Type B pancreatic cell (in vitro differentiated cells): Measurements from ENCODE around the gene AK2. TPM values are rescaled to one million over a fixed set of nuclear protein-coding genes. Genes with fewer than 3 reads are reported as not detected.

Experiments used
- DNase-seq: peaks from one replicate; pipeline ENCODE4 v3.0.0; 2021; ENCODE audit warnings: mixed read lengths; ENCODE audit not compliant: unreplicated experiment; ENCODE audit errors: extremely low spot score
- H3K27ac Mint-ChIP-seq: 2 replicates; pipeline ENCODE4 v1.8.0; 2021; ENCODE audit warnings: mild to moderate bottlenecking, mixed read lengths
- H3K27me3 Mint-ChIP-seq: 2 replicates; pipeline ENCODE4 v1.8.0; 2021; ENCODE audit warnings: mixed read lengths
- H3K36me3 Mint-ChIP-seq: 2 replicates; pipeline ENCODE4 v1.8.0; 2021; ENCODE audit warnings: mixed read lengths
- H3K4me1 Mint-ChIP-seq: one replicate; pipeline ENCODE4 v1.8.0; 2021; ENCODE audit warnings: mixed read lengths; ENCODE audit not compliant: unreplicated experiment
- H3K4me3 Mint-ChIP-seq: 2 replicates; pipeline ENCODE4 v1.8.0; 2021; ENCODE audit warnings: mild to moderate bottlenecking, mixed read lengths
- H3K9me3 Mint-ChIP-seq: 2 replicates; pipeline ENCODE4 v1.8.0; 2021; ENCODE audit warnings: mixed read lengths
- total RNA-seq: library from RNA; stranded (reverse); gene quantifications from 2 replicates; pipeline ENCODE4 v1.2.1, GENCODE V29; 2021; ENCODE audit warnings: low replicate concordance
- TF ChIP-seq, protein P1 (sequence below): fragments of 200-600 bp; sonication (generic); conservative IDR thresholded peaks from 2 replicates; pipeline ENCODE4 v1.5.0; 2021; ENCODE audit warnings: antibody characterized with exemption, mild to moderate bottlenecking

The AK2 gene
- total RNA-seq, 1 donor from 2014 or later = 140 TPM

DNA sequence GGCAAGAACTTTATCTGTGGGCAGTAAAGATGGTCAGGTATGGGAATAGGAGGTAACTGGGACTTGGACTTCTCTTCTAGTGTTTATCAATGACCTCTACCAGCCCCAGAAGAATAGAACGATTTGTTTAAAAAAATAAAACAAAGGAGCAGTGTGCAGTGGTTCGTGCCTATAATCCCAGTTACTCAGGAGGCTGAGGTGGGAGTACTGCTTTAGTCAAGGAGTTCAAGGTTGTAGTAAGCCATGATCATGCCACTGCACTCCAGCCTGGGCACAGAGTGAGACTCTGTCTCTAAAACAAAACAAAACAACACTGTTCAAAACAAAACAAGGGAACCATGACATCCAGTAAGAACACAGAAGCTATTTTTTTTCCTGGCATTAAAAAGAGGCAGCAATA lies 76.3 kb downstream of the AK2 start:
- Mint-ChIP-seq H3K27me3 (no peaks in the 10 kb centered on the region), H3K9me3 (no peaks in the 10 kb centered on the region), H3K4me1 (peaks cover 36% of the 10 kb centered on the region), H3K36me3 (peaks cover 8% of the 10 kb centered on the region), H3K27ac (no peak overlapping the region), H3K4me3 (peak overlapping the region; percentile 69)
- TF ChIP-seq, protein P1, sequence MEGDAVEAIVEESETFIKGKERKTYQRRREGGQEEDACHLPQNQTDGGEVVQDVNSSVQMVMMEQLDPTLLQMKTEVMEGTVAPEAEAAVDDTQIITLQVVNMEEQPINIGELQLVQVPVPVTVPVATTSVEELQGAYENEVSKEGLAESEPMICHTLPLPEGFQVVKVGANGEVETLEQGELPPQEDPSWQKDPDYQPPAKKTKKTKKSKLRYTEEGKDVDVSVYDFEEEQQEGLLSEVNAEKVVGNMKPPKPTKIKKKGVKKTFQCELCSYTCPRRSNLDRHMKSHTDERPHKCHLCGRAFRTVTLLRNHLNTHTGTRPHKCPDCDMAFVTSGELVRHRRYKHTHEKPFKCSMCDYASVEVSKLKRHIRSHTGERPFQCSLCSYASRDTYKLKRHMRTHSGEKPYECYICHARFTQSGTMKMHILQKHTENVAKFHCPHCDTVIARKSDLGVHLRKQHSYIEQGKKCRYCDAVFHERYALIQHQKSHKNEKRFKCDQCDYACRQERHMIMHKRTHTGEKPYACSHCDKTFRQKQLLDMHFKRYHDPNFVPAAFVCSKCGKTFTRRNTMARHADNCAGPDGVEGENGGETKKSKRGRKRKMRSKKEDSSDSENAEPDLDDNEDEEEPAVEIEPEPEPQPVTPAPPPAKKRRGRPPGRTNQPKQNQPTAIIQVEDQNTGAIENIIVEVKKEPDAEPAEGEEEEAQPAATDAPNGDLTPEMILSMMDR = no peak
- no peak for DNase-seq

DNA sequence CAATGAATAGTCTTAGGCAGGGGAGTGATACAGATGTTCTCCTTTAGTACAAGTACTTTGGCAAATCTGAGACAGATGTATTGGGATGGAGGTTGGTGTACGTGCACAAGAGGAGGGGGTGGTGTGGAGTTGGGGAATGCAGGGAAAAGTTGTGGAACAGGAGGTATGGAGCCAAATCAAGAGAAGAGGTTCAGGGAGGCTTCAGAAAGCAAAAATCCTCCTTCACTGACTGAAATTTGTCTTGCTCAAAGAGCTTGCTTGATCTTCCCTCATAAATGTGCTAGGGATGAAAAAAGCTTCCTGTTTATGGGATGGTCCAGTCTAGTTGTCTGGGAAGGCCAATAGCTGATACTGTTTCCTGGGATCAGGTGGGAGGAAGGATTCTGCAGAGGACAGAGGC lies 77.9 kb downstream of the AK2 start:
- Mint-ChIP-seq H3K4me3 (no peak overlapping the region), H3K27ac (no peak overlapping the region), H3K27me3 (no peaks in the 10 kb centered on the region), H3K36me3 (peaks cover 8% of the 10 kb centered on the region), H3K9me3 (no peaks in the 10 kb centered on the region), H3K4me1 (peaks cover 31% of the 10 kb centered on the region)
- TF ChIP-seq, protein P1 = no peak
- DNase-seq = no peak

Other genes with a start within 250 kb of the AK2 start
- 83.7 and 103 TPM in 2 replicates for gene YARS1, start 219.5 kb downstream of the AK2 start, total RNA-seq
- 27.0 and 53.8 TPM in 2 replicates for gene S100PBP, start 219.2 kb downstream of the AK2 start, total RNA-seq
- gene FNDC5, start 166.0 kb downstream of the AK2 start, total RNA-seq = 20.0 and 49.9 TPM in 2 replicates
- gene HPCA, start 150.4 kb downstream of the AK2 start, total RNA-seq = 1.0 and 2.0 TPM in 2 replicates
- 42.1 and 129 TPM in 2 replicates for gene TMEM54, start 135.5 kb downstream of the AK2 start, total RNA-seq
- gene RNF19B, start 72.1 kb downstream of the AK2 start, total RNA-seq = 20.1 and 33.8 TPM in 2 replicates
- 5.1 and 8.9 TPM in 2 replicates for gene AZIN2, start 44.3 kb upstream of the AK2 start, total RNA-seq
- gene TRIM62, start 145.2 kb upstream of the AK2 start, total RNA-seq = 14.0 and 20.8 TPM in 2 replicates
- gene ZNF362, start 219.6 kb upstream of the AK2 start, total RNA-seq = 49.0 and 66.5 TPM in 2 replicates